ENCODE data around the gene GMNN. TPM values are rescaled to one million over a fixed set of nuclear protein-coding genes. Genes with fewer than 3 reads are reported as not detected.
A peak's percentile ranks its signal among the peaks of the same experiment; 100 is the strongest.

Gene GMNN
- total RNA-seq, 1 experiment from 2014 or later: 98.5 TPM

- ATAC-seq: peak; percentile 75
- ChIA-PET CTCF (interaction anchor here (1.0 kb wide), 1 partner anchor 9 kb away, joined by 3 read pairs; no protein-coding TSS in a partner anchor), POLR2A (no interaction called here)
- no peaks in the 10 kb centered on the region for H3K36me3 Mint-ChIP-seq
- H3K4me1 Mint-ChIP-seq: peaks cover 20% of the 10 kb centered on the region
- H3K27ac Mint-ChIP-seq: peak overlapping the region; percentile 78
- H3K4me3 Mint-ChIP-seq: no peak overlapping the region
- H3K9me3 Mint-ChIP-seq: no peaks in the 10 kb centered on the region
- no peak for DNase-seq (ENCODE audit: low spot score)
- no peaks in the 10 kb centered on the region for H3K27me3 Mint-ChIP-seq (ENCODE audit: low read depth)
- TF ChIP-seq ZNF281 (CRISPR knock-in tag; IDR thresholded peaks at IDR 0.05) (no peak), FOXP1 (CRISPR knock-in tag; IDR thresholded peaks at IDR 0.05; ENCODE audit: borderline replicate concordance) (no peak)
Measured at GRCh38 chr6:24827162-24827561, 52.4 kb downstream of the GMNN start.

GRCh38 chr6:24827970-24828369, 53.2 kb downstream of the GMNN start:
- no peak for TF ChIP-seq GTF2I (CRISPR knock-in tag; conservative IDR thresholded peaks at IDR 0.05)
- TF ChIP-seq PRRX2 (CRISPR knock-in tag; IDR thresholded peaks at IDR 0.05): no peak
- no peak for TF ChIP-seq ARID4B (CRISPR knock-in tag; IDR thresholded peaks at IDR 0.05; ENCODE audit: borderline replicate concordance)
- TF ChIP-seq ZNF219 (CRISPR knock-in tag; IDR thresholded peaks at IDR 0.05; ENCODE audit: borderline replicate concordance): no peak
- no peak for TF ChIP-seq ZNF121 (CRISPR knock-in tag; IDR thresholded peaks at IDR 0.05)
- TF ChIP-seq CREM (CRISPR knock-in tag; IDR thresholded peaks at IDR 0.05): no peak
- no peak for TF ChIP-seq RELA (CRISPR knock-in tag; IDR thresholded peaks at IDR 0.05; ENCODE audit: borderline replicate concordance)
- TF ChIP-seq ZSCAN18 (CRISPR knock-in tag; IDR thresholded peaks at IDR 0.05): no peak
- TF ChIP-seq MLX (CRISPR knock-in tag; IDR thresholded peaks at IDR 0.05): no peak
- no peak for TF ChIP-seq HMGA2 (CRISPR knock-in tag; IDR thresholded peaks at IDR 0.05)
- no peak for TF ChIP-seq GRHL2 (CRISPR knock-in tag; IDR thresholded peaks at IDR 0.05; ENCODE audit: insufficient replicate concordance, severe bottlenecking)
- TF ChIP-seq TEAD1 (CRISPR knock-in tag; IDR thresholded peaks at IDR 0.05): no peak
- Mint-ChIP-seq H3K9me3 (no peaks in the 10 kb centered on the region), H3K27ac (peak overlapping the region; percentile 78), H3K4me1 (peaks cover 20% of the 10 kb centered on the region), H3K27me3 (ENCODE audit: low read depth) (no peaks in the 10 kb centered on the region), H3K36me3 (no peaks in the 10 kb centered on the region), H3K4me3 (no peak overlapping the region)
- ATAC-seq (no peak), DNase-seq (ENCODE audit: low spot score) (no peak)
- CTCF ChIA-PET: no interaction called here
- POLR2A ChIA-PET: no interaction called here
